Lower leg skin (tissue), 4 donors: ENCODE measurements around the gene SPI1. TPM values are rescaled to one million over a fixed set of nuclear protein-coding genes. Genes with fewer than 3 reads are reported as not detected.

ENCODE experiments used
- DNase-seq, 2 donors: peaks; one replicate each; pipeline ENCODE4 v3.0.0-alpha.2; 2019; ENCODE audit warnings: low spot score in 2 of 2
- H3K4me3 ChIP-seq: fragments of 200-600 bp; sonication (generic); 2 replicates; pipeline ENCODE4 v1.5.1; 2017; ENCODE audit warnings: mild to moderate bottlenecking, low read depth; ENCODE audit not compliant: poor library complexity, severe bottlenecking
- POLR2A ChIP-seq, 2 donors: fragments of 450-650 bp; IDR thresholded peaks; one replicate each; pipeline ENCODE4 v1.6.1; 2016 to 2017; ENCODE audit warnings: antibody characterized with exemption in 2 of 2, mild to moderate bottlenecking in 1 of 2, moderate library complexity in 1 of 2
- WGBS, 2 donors: methylation state at CpG; one replicate each; pipeline ENCODE4 v1.1.5; 2018; 5-methylcytosine and 5-hydroxymethylcytosine counted together
- intact Hi-C: fragments of 100-400 bp; cut with DNase I; formaldehyde crosslinking; loops from one replicate; pipeline ENCODE4 v1.15.0; 2023; ENCODE audit warnings: low total_unique reads
- total RNA-seq, 4 donors: library from RNA; depleted of rRNA; stranded (reverse); fragments of >200 nt; gene quantifications; one replicate each; pipeline ENCODE4 v1.1.0, GENCODE V29; 2016
- TF ChIP-seq, protein P1 (sequence below), 3 donors: fragments of 450-650 bp; IDR thresholded peaks; one replicate each; pipeline ENCODE4 v1.5.1; 2016; ENCODE audit warnings: antibody characterized with exemption in 3 of 3, mild to moderate bottlenecking in 3 of 3, moderate library complexity in 2 of 3

Gene SPI1
- total RNA-seq, 4 donors from 2014 or later = 7.7 to 13.4 (median 10.6) TPM

DNA sequence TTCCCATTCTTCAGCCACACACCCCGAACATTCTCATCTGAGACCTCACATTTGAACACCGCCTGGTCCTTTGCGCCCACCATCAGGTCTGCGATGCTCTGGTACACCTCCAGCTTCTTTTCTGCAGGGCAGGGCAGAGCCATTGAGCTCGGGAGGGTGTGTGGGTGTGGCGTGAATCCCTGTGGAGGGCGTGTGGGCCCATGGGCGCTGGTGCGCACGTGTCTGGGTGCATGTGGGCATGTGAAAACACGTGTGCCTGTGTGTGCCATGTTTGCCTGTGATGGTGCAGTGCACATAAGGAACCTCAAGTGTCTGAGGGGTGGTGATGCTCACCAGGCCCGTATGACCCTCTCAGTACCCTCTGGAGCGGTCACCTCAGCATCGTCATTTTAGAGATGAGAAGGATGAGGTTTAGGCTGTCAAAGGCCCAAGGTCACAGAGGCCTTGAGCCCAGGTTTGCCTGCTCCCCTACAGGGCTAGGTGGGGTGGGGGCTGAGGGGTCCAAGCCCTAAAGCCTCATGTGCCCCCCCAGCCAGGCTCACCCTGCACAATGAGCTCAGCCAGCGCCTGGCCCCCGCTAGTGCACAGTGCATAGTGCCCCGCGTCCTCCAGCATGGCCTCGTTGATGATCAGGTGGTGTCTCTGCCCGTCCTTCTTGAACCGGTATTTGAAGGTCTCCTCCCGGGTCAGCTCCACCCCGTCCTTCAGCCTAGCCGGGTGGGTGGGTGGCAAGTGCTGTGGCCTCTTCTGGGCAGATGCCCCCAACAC lies 36.1 kb downstream of the SPI1 start:
- DNase-seq = no peak
- intact Hi-C loops = no loop called here
- WGBS, 2 donors = 80 to 82% methylated on average over 23 to 24 of the region's 24 CpGs
- TF ChIP-seq POLR2A (IDR thresholded peaks at IDR 0.05) = no peak
- TF ChIP-seq, protein P1, sequence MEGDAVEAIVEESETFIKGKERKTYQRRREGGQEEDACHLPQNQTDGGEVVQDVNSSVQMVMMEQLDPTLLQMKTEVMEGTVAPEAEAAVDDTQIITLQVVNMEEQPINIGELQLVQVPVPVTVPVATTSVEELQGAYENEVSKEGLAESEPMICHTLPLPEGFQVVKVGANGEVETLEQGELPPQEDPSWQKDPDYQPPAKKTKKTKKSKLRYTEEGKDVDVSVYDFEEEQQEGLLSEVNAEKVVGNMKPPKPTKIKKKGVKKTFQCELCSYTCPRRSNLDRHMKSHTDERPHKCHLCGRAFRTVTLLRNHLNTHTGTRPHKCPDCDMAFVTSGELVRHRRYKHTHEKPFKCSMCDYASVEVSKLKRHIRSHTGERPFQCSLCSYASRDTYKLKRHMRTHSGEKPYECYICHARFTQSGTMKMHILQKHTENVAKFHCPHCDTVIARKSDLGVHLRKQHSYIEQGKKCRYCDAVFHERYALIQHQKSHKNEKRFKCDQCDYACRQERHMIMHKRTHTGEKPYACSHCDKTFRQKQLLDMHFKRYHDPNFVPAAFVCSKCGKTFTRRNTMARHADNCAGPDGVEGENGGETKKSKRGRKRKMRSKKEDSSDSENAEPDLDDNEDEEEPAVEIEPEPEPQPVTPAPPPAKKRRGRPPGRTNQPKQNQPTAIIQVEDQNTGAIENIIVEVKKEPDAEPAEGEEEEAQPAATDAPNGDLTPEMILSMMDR (IDR thresholded peaks at IDR 0.05) = no peak
- H3K4me3 ChIP-seq = no peak overlapping the region

DNA sequence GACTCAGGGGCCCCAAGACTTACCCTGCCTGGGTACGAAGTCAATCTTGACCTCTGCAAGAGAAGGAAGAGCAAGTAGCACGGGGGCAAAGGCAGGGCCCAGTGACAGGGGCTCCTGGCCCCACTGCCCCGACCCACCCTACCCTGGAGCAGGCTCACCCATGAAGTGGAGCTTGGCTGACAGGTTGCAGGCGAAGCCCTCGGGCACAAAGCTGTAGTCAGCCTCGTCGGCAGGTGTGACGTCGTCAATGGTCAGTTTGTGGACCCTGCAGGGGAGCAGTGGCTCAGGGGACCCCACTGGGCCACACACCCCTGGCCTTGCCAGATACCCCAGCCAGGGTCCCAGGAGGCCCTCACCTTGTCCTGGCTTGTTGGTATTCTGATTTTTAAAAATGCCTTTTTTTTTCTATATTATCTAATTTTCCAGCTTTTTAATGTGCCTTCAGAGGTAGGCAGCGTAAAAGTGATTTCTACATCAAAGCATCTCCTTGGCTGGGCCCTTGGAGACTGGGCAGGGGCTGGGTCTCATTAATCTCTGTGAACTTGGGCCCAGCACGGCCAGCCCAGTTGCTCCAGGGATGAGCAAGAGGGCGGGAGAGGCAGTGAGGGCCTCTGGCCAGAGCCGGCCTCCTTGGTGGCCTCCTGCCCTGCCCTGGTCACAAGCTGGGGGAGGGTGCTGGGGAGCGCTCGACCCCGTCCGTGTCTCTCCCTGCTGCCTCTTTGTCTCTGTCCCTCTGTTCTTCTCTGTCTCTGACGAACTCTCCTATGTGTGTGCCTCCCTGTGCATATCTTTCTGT lies 37.2 kb downstream of the SPI1 start:
- H3K4me3 ChIP-seq = no peak overlapping the region
- intact Hi-C loops = no loop called here
- no peak for DNase-seq
- no peak for TF ChIP-seq POLR2A (IDR thresholded peaks at IDR 0.05)
- TF ChIP-seq, protein P1 (IDR thresholded peaks at IDR 0.05) = no peak
- WGBS, 2 donors = 56 to 63% methylated on average over 16 to 18 of the region's 18 CpGs

DNA sequence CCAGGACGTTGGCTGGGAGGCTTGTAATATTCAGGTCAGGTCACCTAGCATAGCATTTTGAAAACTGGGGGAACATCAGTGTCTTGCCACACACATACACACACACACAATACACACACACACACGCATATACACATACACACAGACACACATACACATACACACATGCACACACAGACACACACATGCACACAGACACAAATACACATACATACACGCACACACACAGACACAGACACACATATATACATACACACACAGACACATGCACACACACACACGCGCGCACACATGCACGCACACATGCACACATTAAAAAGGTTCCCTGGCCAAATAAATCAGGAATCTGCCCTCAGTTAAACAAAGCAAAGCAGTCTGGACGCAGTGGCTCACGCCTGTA lies 38.3 kb downstream of the SPI1 start:
- H3K4me3 ChIP-seq = no peak overlapping the region
- WGBS, 2 donors = 82 to 83% methylated on average over 9 of the region's 9 CpGs
- intact Hi-C loops = no loop called here
- TF ChIP-seq, protein P1 (IDR thresholded peaks at IDR 0.05) = no peak
- TF ChIP-seq POLR2A (IDR thresholded peaks at IDR 0.05) = no peak
- DNase-seq = no peak

DNA sequence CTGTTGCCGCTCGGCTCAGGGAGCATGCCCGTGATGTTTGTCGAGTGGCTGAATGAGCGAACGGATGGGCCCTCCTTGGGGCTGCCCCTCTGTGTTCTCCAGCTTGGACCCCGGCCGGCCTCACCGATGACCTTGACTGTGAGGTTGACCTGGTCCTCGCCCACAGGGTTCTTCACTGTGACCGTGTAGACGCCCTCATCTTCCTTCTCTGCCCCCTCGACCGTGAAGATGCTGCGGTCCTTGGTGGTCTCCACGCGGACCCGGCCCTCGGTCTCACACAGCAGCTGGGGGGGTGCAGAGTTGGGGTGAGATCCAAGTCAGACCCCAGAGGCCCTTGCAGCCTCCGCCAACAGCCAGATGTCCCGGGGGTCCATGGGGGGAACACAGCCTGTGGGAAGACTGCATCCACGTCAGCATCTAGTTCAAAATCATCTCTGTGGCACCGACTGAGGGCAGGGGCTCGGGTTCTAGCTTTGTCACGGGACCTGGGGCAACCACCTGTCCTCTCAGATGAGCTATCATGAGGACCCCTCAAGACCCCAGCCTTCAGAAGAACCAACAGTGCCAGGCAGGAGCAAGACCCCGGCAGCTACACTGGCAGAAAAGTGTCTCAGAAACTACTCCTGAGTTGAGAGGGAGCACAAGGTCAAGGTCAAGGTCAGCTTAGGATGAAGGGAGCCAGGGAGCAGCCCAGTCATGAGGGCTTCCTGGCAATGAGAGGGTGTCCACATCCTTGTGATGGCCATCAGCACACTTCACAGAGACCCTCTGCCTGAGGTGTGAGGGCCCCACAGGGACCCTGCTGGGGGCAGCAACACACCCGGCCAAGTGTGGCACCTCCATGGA lies 39.7 kb downstream of the SPI1 start:
- TF ChIP-seq POLR2A (IDR thresholded peaks at IDR 0.05) = no peak
- TF ChIP-seq, protein P1 (IDR thresholded peaks at IDR 0.05) = no peak
- no peak for DNase-seq
- 90 to 92% methylated on average over 23 to 27 of the region's 27 CpGs for WGBS, 2 donors
- intact Hi-C loops = no loop called here
- H3K4me3 ChIP-seq = no peak overlapping the region

DNA sequence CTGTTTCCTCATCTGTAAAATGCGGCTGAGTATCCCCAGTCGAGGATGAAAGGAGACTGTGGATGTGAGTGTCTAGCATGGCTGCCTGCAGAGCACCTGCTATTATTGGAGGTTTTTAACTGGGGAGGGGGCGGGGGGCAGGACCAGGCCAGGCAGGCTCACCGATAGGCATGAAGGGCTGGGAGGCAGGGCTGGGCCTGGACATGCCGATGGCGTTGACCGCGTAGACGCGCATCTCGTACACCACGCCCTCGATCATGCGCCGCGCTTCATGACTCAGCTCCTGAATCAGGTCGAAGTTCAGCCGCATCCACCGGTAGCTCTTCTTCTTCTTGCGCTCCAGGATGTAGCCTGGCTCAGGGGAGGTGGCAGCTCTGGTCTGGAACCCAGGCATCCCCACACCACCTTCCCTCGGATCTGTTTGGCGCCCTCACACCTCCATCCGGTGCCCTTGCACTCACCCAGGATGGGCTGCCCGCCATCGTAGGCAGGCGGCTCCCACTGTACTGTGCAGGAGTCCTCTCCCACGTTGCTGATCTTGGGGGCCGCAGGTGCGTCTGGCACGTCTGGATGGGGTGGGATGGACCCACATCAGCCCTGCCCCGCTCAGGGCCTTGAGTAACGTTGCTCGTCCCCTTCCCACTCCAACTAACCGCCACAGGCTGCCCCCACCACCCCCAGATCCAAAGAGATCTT lies 41.0 kb downstream of the SPI1 start:
- intact Hi-C loops = no loop called here
- no peak overlapping the region for H3K4me3 ChIP-seq
- WGBS, 2 donors = 89 to 93% methylated on average over 34 of the region's 34 CpGs
- no peak for DNase-seq
- TF ChIP-seq, protein P1 (IDR thresholded peaks at IDR 0.05) = no peak
- no peak for TF ChIP-seq POLR2A (IDR thresholded peaks at IDR 0.05)
